HUES6 (cell line): ENCODE data around the gene ROMO1.

Source experiments
- H3K27ac ChIP-seq: 2 replicates; pipeline ENCODE4 v1.7.0; 2013; ENCODE audit warnings: low read depth, mild to moderate bottlenecking, low read length, inconsistent platforms
- H3K27me3 ChIP-seq: 2 replicates; pipeline ENCODE4 v1.6.1; 2013; ENCODE audit warnings: low read length; ENCODE audit not compliant: control insufficient read depth, insufficient read depth
- H3K36me3 ChIP-seq: 2 replicates; pipeline ENCODE4 v1.6.1; 2013; ENCODE audit warnings: low read length; ENCODE audit not compliant: control insufficient read depth, insufficient read depth
- H3K4me1 ChIP-seq: 2 replicates; pipeline ENCODE4 v1.6.1; 2013; ENCODE audit warnings: low read length; ENCODE audit not compliant: control insufficient read depth, insufficient read depth
- H3K4me3 ChIP-seq: 2 replicates; pipeline ENCODE4 v1.5.1; 2013; ENCODE audit warnings: low read depth, low read length
- H3K9ac ChIP-seq: one replicate; pipeline ENCODE4 v1.6.1; 2013; ENCODE audit warnings: mild to moderate bottlenecking, low read length
- H3K9me3 ChIP-seq: 2 replicates; pipeline ENCODE4 v1.6.1; 2013; ENCODE audit warnings: low read depth, low read length; ENCODE audit not compliant: control insufficient read depth, insufficient read depth

ROMO1 gene

DNA sequence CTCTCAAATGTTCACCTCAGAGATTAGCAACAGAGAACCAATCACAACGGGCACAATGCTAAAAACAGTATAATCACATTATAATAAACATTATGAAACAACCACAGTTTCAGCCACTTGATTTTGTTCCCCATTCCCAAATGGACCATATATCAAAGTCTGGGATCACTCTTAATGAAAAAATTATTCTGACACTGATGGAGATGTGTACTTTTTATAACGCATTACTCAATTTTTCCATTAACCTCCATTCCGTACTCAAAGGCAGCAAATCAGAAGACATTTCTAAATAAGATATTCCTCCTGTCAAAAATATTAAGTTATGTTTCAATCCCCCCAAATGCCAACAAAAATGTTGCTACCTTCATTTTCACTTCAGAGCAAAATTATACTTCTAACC, 37.3 kb upstream of the ROMO1 start:
- H3K9me3 ChIP-seq = no peaks in the 10 kb centered on the region; the same call in 1 of the 2 replicates

GRCh38 chr20:35662551-35662950, 36.7 kb upstream of the ROMO1 start:
- Histone ChIP-seq H3K4me1 (peaks cover 17% of the 10 kb centered on the region), H3K4me3 (peak overlapping the region; percentile 86), H3K27me3 (no peaks in the 10 kb centered on the region), H3K36me3 (peaks cover 1% of the 10 kb centered on the region; the same call in 1 of the 2 replicates), H3K9ac (no peak overlapping the region), H3K9me3 (no peaks in the 10 kb centered on the region; the same call in 1 of the 2 replicates), H3K27ac (no peak overlapping the region)

More for the DNA sequence above, 37.3 kb upstream of the ROMO1 start:
- no peak overlapping the region for H3K9ac ChIP-seq
- peak overlapping the region; percentile 86 for H3K4me3 ChIP-seq
- peaks cover 17% of the 10 kb centered on the region for H3K4me1 ChIP-seq
- 0 out of 2 replicates have a peak overlapping the region, but pooled peaks have one; percentile 8 for H3K27ac ChIP-seq
- no peaks in the 10 kb centered on the region for H3K27me3 ChIP-seq
- peaks cover 6% of the 10 kb centered on the region; the same call in 1 of the 2 replicates for H3K36me3 ChIP-seq

GRCh38 chr20:35663516-35664465, 35.4 kb upstream of the ROMO1 start:
- Histone ChIP-seq H3K27me3 (no peaks in the 10 kb centered on the region), H3K9me3 (no peaks in the 10 kb centered on the region; the same call in 1 of the 2 replicates), H3K4me3 (peak overlapping the region; percentile 86), H3K9ac (peak overlapping the region; percentile 90), H3K36me3 (peaks cover 4% of the 10 kb centered on the region; the same call in 1 of the 2 replicates), H3K4me1 (peaks cover 17% of the 10 kb centered on the region), H3K27ac (peak overlapping the region; percentile 92)

- H3K27me3 ChIP-seq = no peaks in the 10 kb centered on the region
- H3K27ac ChIP-seq = peak within 1 kb of the TSS; percentile 92
- H3K36me3 ChIP-seq = peaks cover 12% of the 10 kb centered on the region
- peak within 1 kb of the TSS; percentile 86 for H3K4me3 ChIP-seq
- peaks cover 17% of the 10 kb centered on the region for H3K4me1 ChIP-seq
- no peaks in the 10 kb centered on the region; the same call in 1 of the 2 replicates for H3K9me3 ChIP-seq
- H3K9ac ChIP-seq = peak within 1 kb of the TSS; percentile 90
Measured at GRCh38 chr20:35664466-35665206, 34.6 kb upstream of the ROMO1 start, which contains the start of the genes CPNE1 and RBM12. Gene CPNE1, minus strand, starts transcription at chr20:35664900. Its CDS starts 31,977 bp downstream, at chr20:35632923. Gene RBM12, minus strand, starts transcription at chr20:35664900. Its CDS starts 9,578 bp downstream, at chr20:35655322.

DNA sequence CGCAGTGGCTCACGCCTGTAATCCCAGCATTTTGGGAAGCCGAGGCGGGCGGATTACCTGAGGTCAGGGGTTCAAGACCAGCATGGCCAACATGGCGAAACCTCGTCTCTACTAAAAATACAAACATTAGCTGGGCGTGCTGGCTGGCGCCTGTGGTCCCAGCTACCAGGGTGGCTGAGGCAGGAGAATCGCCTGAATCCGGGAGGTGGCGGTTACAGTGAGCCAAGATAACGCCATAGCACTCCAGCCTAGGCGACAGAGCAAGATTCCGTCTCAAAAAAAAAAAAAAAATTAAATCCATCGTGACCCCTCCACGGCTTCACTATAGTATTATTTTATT, 33.3 kb upstream of the ROMO1 start:
- peaks cover 18% of the 10 kb centered on the region for H3K36me3 ChIP-seq
- H3K9ac ChIP-seq = no peak overlapping the region
- H3K9me3 ChIP-seq = no peaks in the 10 kb centered on the region; the same call in 1 of the 2 replicates
- peaks cover 17% of the 10 kb centered on the region for H3K4me1 ChIP-seq
- H3K27ac ChIP-seq = no peak overlapping the region
- H3K27me3 ChIP-seq = no peaks in the 10 kb centered on the region
- no peak overlapping the region for H3K4me3 ChIP-seq

DNA sequence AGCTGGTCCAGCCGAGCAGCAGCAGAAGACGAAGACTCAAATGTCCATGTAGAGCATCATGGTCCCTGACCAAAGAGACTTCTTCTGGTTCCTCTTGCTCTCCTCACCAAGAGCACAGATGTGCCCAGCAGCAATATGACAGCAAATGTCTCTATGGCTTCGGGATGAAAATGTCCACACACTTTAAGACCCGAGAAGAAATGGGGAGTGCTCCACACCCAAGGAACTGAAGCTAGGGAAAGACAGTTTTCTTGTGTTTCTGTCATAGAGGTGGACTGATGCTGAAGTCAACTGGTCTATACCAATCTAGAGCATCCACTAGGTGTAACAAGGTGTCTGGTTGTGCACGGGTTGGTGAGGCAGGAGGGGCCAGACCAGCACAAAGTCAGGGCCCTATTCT, 30.0 kb upstream of the ROMO1 start:
- H3K36me3 ChIP-seq = peaks cover 36% of the 10 kb centered on the region
- H3K9ac ChIP-seq = no peak overlapping the region
- no peaks in the 10 kb centered on the region for H3K9me3 ChIP-seq
- no peaks in the 10 kb centered on the region for H3K4me1 ChIP-seq
- no peak overlapping the region for H3K4me3 ChIP-seq
- H3K27me3 ChIP-seq = no peaks in the 10 kb centered on the region
- no peak overlapping the region for H3K27ac ChIP-seq

DNA sequence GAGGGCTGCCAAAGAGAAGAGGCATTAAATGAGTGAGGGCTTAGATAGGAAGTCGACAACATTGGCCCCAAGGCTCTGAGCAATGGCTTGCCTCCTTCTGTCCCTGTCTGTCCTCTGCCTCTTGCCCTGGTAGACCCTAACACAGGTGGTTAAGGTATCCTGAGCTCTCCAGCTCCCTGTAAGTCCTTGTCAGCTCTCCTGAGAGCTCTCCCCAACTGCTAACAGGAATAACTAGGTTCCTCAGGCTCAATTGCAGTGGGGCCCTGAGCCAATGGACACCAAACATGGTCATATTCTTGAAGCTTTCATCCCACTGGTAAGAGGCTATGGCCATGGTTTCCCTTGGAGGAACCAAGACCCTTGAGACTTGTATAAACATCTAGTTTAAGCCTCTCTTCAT, 29.5 kb upstream of the ROMO1 start:
- no peak overlapping the region for H3K27ac ChIP-seq
- H3K9ac ChIP-seq = no peak overlapping the region
- no peaks in the 10 kb centered on the region for H3K4me1 ChIP-seq
- H3K27me3 ChIP-seq = no peaks in the 10 kb centered on the region
- H3K36me3 ChIP-seq = peaks cover 40% of the 10 kb centered on the region
- H3K9me3 ChIP-seq = no peaks in the 10 kb centered on the region
- H3K4me3 ChIP-seq = no peak overlapping the region

- H3K4me1 ChIP-seq = no peaks in the 10 kb centered on the region
- H3K36me3 ChIP-seq = peaks cover 36% of the 10 kb centered on the region
- H3K9ac ChIP-seq = no peak overlapping the region
- no peak overlapping the region for H3K27ac ChIP-seq
- no peak overlapping the region for H3K4me3 ChIP-seq
- H3K27me3 ChIP-seq = no peaks in the 10 kb centered on the region
- H3K9me3 ChIP-seq = no peaks in the 10 kb centered on the region
Measured at GRCh38 chr20:35673884-35674283, 25.3 kb upstream of the ROMO1 start.

DNA sequence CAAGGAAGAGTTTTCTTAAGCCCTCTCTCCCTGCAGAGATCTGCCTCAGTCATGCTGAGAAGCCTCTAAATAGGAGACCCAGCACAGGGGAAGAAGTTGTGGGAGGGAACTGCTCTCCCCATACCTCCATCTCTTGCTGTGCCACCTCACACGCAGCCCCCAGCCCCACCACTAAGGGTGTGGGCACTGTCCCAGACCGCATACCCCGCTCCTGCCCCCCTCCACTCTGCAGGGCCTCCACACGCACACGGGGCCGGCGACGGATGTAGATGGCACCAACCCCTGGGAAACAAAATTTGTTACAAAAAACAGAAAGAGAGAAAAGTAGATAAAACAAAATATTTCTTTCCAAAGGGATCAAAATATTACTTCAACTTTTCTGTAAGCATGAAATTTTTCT, 24.3 kb upstream of the ROMO1 start:
- H3K27ac ChIP-seq = no peak overlapping the region
- no peak overlapping the region for H3K9ac ChIP-seq
- H3K4me1 ChIP-seq = no peaks in the 10 kb centered on the region
- H3K27me3 ChIP-seq = no peaks in the 10 kb centered on the region
- H3K36me3 ChIP-seq = peaks cover 27% of the 10 kb centered on the region
- H3K4me3 ChIP-seq = no peak overlapping the region
- H3K9me3 ChIP-seq = no peaks in the 10 kb centered on the region

DNA sequence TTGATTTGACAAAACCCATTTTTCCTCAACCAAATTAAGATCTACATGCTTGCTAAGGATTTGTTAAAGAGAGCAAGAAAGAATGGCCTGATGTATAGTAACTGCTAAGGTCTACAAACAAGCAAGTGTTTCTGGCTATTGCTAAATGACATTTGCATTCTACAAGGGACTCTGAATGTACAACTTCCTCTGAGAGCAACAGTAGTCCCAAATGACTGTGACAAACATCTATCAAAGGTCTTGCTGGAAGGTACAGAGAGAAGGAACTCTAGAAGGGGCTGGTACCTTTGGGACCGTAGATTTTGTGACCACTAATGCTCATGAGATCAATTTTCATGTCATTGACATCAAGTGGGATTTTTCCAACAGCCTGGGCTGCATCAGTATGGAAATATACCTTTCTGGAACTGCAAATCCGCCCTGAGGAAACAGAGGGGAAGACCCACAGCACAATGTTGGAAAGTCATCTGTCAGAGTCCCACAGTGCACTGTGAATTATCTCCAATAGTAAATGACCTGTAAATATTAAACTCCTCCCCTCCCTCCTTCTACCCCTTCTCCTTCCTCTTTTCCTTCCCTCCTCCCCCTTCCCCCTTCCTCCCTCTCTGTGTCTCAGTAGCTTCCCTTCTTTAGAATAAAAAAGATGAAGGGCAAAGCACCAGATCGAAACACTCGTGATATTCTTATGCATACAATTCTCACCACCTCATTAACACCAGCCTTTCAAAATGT, 18.6 kb upstream of the ROMO1 start:
- Histone ChIP-seq H3K9me3 (no peaks in the 10 kb centered on the region), H3K27me3 (no peaks in the 10 kb centered on the region), H3K36me3 (no peaks in the 10 kb centered on the region; the same call in 1 of the 2 replicates), H3K27ac (no peak overlapping the region), H3K4me1 (no peaks in the 10 kb centered on the region), H3K9ac (no peak overlapping the region), H3K4me3 (no peak overlapping the region)
